ENCODE results near the gene RIT2. TPM values are rescaled to one million over a fixed set of nuclear protein-coding genes. Genes with fewer than 3 reads are reported as not detected.

RIT2 gene
- total RNA-seq, 4 donors from 2014 or later = not detected

- Histone ChIP-seq H3K4me1 (no peaks in the 10 kb centered on the region), H3K27ac (no peak overlapping the region), H3K36me3 (no peaks in the 10 kb centered on the region), H3K27me3 (no peaks in the 10 kb centered on the region), H3K9me3 (no peaks in the 10 kb centered on the region), H3K4me3 (no peak overlapping the region)
- no peak for DNase-seq
- TF ChIP-seq CTCF (IDR thresholded peaks at IDR 0.05) (no peak), POLR2A (IDR thresholded peaks at IDR 0.05) (no peak)
These were observed 403.4 kb downstream of the RIT2 start for GRCh38 chr18:42712065-42712464.

- Histone ChIP-seq H3K4me3 (no peak overlapping the region), H3K27me3 (no peaks in the 10 kb centered on the region), H3K27ac (no peak overlapping the region), H3K36me3 (no peaks in the 10 kb centered on the region), H3K9me3 (no peaks in the 10 kb centered on the region), H3K4me1 (no peaks in the 10 kb centered on the region)
- TF ChIP-seq CTCF (IDR thresholded peaks at IDR 0.05) = no peak
- DNase-seq = no peak
These were observed 408.4 kb downstream of the RIT2 start for GRCh38 chr18:42707080-42707479.

GRCh38 chr18:42706618-42707017 lies 408.9 kb downstream of the RIT2 start:
- TF ChIP-seq POLR2A (IDR thresholded peaks at IDR 0.05) = no peak
- TF ChIP-seq CTCF (IDR thresholded peaks at IDR 0.05) = no peak
- H3K36me3 ChIP-seq = no peaks in the 10 kb centered on the region
- no peaks in the 10 kb centered on the region for H3K4me1 ChIP-seq
- H3K27me3 ChIP-seq = no peaks in the 10 kb centered on the region
- H3K9me3 ChIP-seq = no peaks in the 10 kb centered on the region
- DNase-seq = no peak
- H3K27ac ChIP-seq = no peak overlapping the region
- H3K4me3 ChIP-seq = no peak overlapping the region

- no peak for TF ChIP-seq CTCF (IDR thresholded peaks at IDR 0.05)
- TF ChIP-seq POLR2A (IDR thresholded peaks at IDR 0.05) = no peak
- Histone ChIP-seq H3K27me3 (no peaks in the 10 kb centered on the region), H3K4me1 (no peaks in the 10 kb centered on the region), H3K27ac (no peak overlapping the region), H3K36me3 (no peaks in the 10 kb centered on the region), H3K4me3 (no peak overlapping the region), H3K9me3 (no peaks in the 10 kb centered on the region)
- no peak for DNase-seq
These were observed 409.4 kb downstream of the RIT2 start for GRCh38 chr18:42706029-42706608.

Other genes starting within 250 kb of the RIT2 start
- gene SYT4, start 161.8 kb upstream of the RIT2 start, total RNA-seq = 1 to 10 TPM in 1 of 4 donors, under 1 TPM in 2, not detected in 1; 0.76 to 2.5 (median 0.94) TPM

Measured in Peyer's patch (tissue), 4 donors.